Endometrial microvascular endothelial cells (primary cell): ENCODE data around the gene CELSR1. TPM values are rescaled to one million over a fixed set of nuclear protein-coding genes. Genes with fewer than 3 reads are reported as not detected.

Experiments used
- in situ Hi-C: cut with HindIII; loops from 2 replicates; pipeline ENCODE4 v1.10.0; 2017; ENCODE audit warnings: low sequenced_read_pairs, low pct_unique_long_range_greater_than_20kb; ENCODE audit errors: inconsistent ontology term
- total RNA-seq: library from RNA; depleted of rRNA; stranded (reverse); fragments of >200 nt; gene quantifications from one replicate; pipeline ENCODE4 v1.2.3, GENCODE V29; 2015; ENCODE audit errors: inconsistent ontology term

The CELSR1 gene
- total RNA-seq, 1 donor from 2014 or later = 0.19 TPM

- in situ Hi-C loops = no loop called here
Observed at GRCh38 chr22:46444390-46444854, 93.0 kb downstream of the CELSR1 start.

GRCh38 chr22:46443850-46444389 lies 93.5 kb downstream of the CELSR1 start:
- in situ Hi-C loops = no loop called here

- in situ Hi-C loops = no loop called here
Observed at GRCh38 chr22:46442217-46442853, 95.1 kb downstream of the CELSR1 start.

- in situ Hi-C loops = no loop called here
Observed at GRCh38 chr22:46439576-46440465, 97.6 kb downstream of the CELSR1 start.

- in situ Hi-C loops = no loop called here
Observed at GRCh38 chr22:46439111-46439510, 98.3 kb downstream of the CELSR1 start.

GRCh38 chr22:46437671-46438440 lies 99.6 kb downstream of the CELSR1 start:
- in situ Hi-C loops = no loop called here

- in situ Hi-C loops = no loop called here
Observed at GRCh38 chr22:46436595-46437175, 100.7 kb downstream of the CELSR1 start.

- in situ Hi-C loops = no loop called here
Observed at GRCh38 chr22:46433318-46433717, 104.1 kb downstream of the CELSR1 start.

- in situ Hi-C loops = no loop called here
Observed at GRCh38 chr22:46432164-46433068, 105.0 kb downstream of the CELSR1 start.

- in situ Hi-C loops = no loop called here
Observed at GRCh38 chr22:46430961-46431838, 106.2 kb downstream of the CELSR1 start.

- in situ Hi-C loops = no loop called here
Observed at GRCh38 chr22:46429325-46429853, 108.0 kb downstream of the CELSR1 start.

GRCh38 chr22:46428602-46429324 lies 108.7 kb downstream of the CELSR1 start:
- in situ Hi-C loops = no loop called here

GRCh38 chr22:46428171-46428570 lies 109.2 kb downstream of the CELSR1 start:
- in situ Hi-C loops = no loop called here

- in situ Hi-C loops = no loop called here
Observed at GRCh38 chr22:46425016-46425415, 112.4 kb downstream of the CELSR1 start.

- in situ Hi-C loops = no loop called here
Observed at GRCh38 chr22:46424496-46424895, 112.9 kb downstream of the CELSR1 start.

GRCh38 chr22:46422896-46423295 lies 114.5 kb downstream of the CELSR1 start:
- in situ Hi-C loops = no loop called here
